HUES6 (cell line): Measurements from ENCODE around the gene GFOD2.
A peak's percentile ranks its signal among the peaks of the same experiment; 100 is the strongest.

Experiments used
- H3K27ac ChIP-seq: 2 replicates; pipeline ENCODE4 v1.7.0; 2013; ENCODE audit warnings: low read depth, mild to moderate bottlenecking, low read length, inconsistent platforms
- H3K27me3 ChIP-seq: 2 replicates; pipeline ENCODE4 v1.6.1; 2013; ENCODE audit warnings: low read length; ENCODE audit not compliant: control insufficient read depth, insufficient read depth
- H3K36me3 ChIP-seq: 2 replicates; pipeline ENCODE4 v1.6.1; 2013; ENCODE audit warnings: low read length; ENCODE audit not compliant: control insufficient read depth, insufficient read depth
- H3K4me1 ChIP-seq: 2 replicates; pipeline ENCODE4 v1.6.1; 2013; ENCODE audit warnings: low read length; ENCODE audit not compliant: control insufficient read depth, insufficient read depth
- H3K4me3 ChIP-seq: 2 replicates; pipeline ENCODE4 v1.5.1; 2013; ENCODE audit warnings: low read depth, low read length
- H3K9ac ChIP-seq: one replicate; pipeline ENCODE4 v1.6.1; 2013; ENCODE audit warnings: mild to moderate bottlenecking, low read length
- H3K9me3 ChIP-seq: 2 replicates; pipeline ENCODE4 v1.6.1; 2013; ENCODE audit warnings: low read depth, low read length; ENCODE audit not compliant: control insufficient read depth, insufficient read depth

Gene GFOD2

DNA sequence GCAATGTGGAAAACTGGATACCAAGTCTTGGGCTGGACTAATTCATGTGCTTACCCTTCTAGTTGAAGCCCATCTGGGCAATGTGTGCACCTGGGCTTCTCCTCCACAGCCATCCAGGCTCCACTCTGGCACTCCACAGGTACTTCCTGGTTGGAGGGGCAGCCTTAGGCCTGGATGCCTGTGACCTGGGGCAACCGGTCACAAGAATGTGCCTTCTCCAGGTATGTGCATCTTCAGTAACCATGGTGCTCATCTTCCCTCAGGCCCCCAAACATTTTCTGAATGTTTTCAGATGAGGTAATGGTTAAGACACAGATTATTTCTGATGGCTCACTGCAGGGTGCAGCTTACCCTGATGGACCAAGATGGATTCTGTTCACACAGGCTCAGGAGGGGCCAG lies 41.4 kb downstream of the GFOD2 start:
- peak overlapping the region; percentile 22 for H3K9ac ChIP-seq
- no peaks in the 10 kb centered on the region for H3K27me3 ChIP-seq
- H3K36me3 ChIP-seq = peaks cover 16% of the 10 kb centered on the region; the same call in 1 of the 2 replicates
- H3K4me3 ChIP-seq = no peak overlapping the region
- no peaks in the 10 kb centered on the region for H3K9me3 ChIP-seq
- peak overlapping the region; percentile 49; the same call in 1 of the 2 replicates for H3K27ac ChIP-seq
- H3K4me1 ChIP-seq = no peaks in the 10 kb centered on the region; the same call in 1 of the 2 replicates

GRCh38 chr16:67676939-67677338 lies 42.2 kb downstream of the GFOD2 start:
- no peaks in the 10 kb centered on the region for H3K27me3 ChIP-seq
- H3K4me1 ChIP-seq = no peaks in the 10 kb centered on the region; the same call in 1 of the 2 replicates
- no peak overlapping the region for H3K27ac ChIP-seq

DNA sequence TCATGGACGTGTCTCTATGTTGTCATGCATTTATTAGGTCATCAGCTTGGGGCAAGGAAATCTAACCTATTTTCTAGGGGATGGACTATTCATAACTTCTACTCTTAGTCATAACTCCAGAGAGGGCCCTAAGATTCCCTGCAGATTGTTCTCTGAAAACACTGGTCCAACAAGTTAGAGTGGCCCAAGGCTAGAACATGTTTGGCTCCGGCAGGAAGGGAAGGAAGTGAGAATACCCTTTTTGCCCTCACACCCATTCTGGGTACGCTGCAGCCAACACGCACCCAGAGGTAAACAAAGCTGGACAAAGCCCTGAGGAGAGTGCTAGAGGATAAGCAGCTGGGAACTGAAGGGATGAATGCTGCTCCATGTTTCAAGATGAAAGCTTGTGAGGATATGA lies 42.6 kb downstream of the GFOD2 start:
- H3K4me1 ChIP-seq = no peaks in the 10 kb centered on the region; the same call in 1 of the 2 replicates
- H3K27ac ChIP-seq = no peak overlapping the region
- H3K9me3 ChIP-seq = no peaks in the 10 kb centered on the region
- H3K36me3 ChIP-seq = peaks cover 16% of the 10 kb centered on the region; the same call in 1 of the 2 replicates
- no peak overlapping the region for H3K9ac ChIP-seq
- H3K27me3 ChIP-seq = no peaks in the 10 kb centered on the region
- H3K4me3 ChIP-seq = no peak overlapping the region

More at GRCh38 chr16:67676939-67677338, 42.2 kb downstream of the GFOD2 start:
- Histone ChIP-seq H3K4me3 (no peak overlapping the region), H3K9ac (no peak overlapping the region), H3K9me3 (no peaks in the 10 kb centered on the region), H3K36me3 (peaks cover 16% of the 10 kb centered on the region; the same call in 1 of the 2 replicates)

DNA sequence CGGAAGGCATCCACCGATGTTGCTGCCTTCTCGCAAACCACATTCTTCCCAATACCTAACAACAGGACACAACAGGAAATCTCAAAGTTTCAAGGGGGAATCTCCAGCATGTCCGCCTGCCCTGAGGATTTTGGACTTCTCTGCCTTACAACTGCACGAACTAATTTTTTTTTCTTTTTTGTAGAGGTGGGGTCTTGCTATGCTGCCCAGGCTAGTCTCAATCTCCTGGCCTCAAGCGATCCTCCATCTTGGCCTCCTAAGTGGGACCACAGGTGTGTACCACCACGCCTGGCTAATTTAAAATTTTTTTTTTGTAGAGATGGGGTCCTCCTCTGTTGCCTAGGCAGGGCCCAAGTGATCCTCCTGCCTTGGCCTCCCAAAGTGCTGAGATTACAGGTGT lies 43.1 kb downstream of the GFOD2 start:
- Histone ChIP-seq H3K4me1 (no peaks in the 10 kb centered on the region; the same call in 1 of the 2 replicates), H3K27me3 (no peaks in the 10 kb centered on the region), H3K9me3 (no peaks in the 10 kb centered on the region), H3K9ac (no peak overlapping the region), H3K27ac (no peak overlapping the region), H3K4me3 (no peak overlapping the region), H3K36me3 (peaks cover 14% of the 10 kb centered on the region; the same call in 1 of the 2 replicates)

- Histone ChIP-seq H3K27ac (no peak overlapping the region), H3K4me3 (no peak overlapping the region)
These were observed 43.6 kb downstream of the GFOD2 start for GRCh38 chr16:67675579-67675935.

GRCh38 chr16:67674851-67675578 lies 44.1 kb downstream of the GFOD2 start:
- H3K9ac ChIP-seq = no peak overlapping the region
- H3K4me3 ChIP-seq = no peak overlapping the region
- H3K27ac ChIP-seq = no peak overlapping the region
- H3K36me3 ChIP-seq = peaks cover 11% of the 10 kb centered on the region; the same call in 1 of the 2 replicates
- no peaks in the 10 kb centered on the region for H3K27me3 ChIP-seq
- H3K4me1 ChIP-seq = no peaks in the 10 kb centered on the region; the same call in 1 of the 2 replicates
- no peaks in the 10 kb centered on the region for H3K9me3 ChIP-seq

More at GRCh38 chr16:67675579-67675935, 43.6 kb downstream of the GFOD2 start:
- no peak overlapping the region for H3K9ac ChIP-seq
- no peaks in the 10 kb centered on the region for H3K27me3 ChIP-seq
- no peaks in the 10 kb centered on the region for H3K9me3 ChIP-seq
- no peaks in the 10 kb centered on the region; the same call in 1 of the 2 replicates for H3K4me1 ChIP-seq
- H3K36me3 ChIP-seq = peaks cover 11% of the 10 kb centered on the region; the same call in 1 of the 2 replicates

- no peak overlapping the region; the same call in 1 of the 2 replicates for H3K27ac ChIP-seq
- H3K9me3 ChIP-seq = no peaks in the 10 kb centered on the region
- H3K27me3 ChIP-seq = no peaks in the 10 kb centered on the region
- H3K9ac ChIP-seq = no peak overlapping the region
- H3K4me1 ChIP-seq = no peaks in the 10 kb centered on the region; the same call in 1 of the 2 replicates
- no peak overlapping the region for H3K4me3 ChIP-seq
- peaks cover 11% of the 10 kb centered on the region; the same call in 1 of the 2 replicates for H3K36me3 ChIP-seq
These were observed 45.2 kb downstream of the GFOD2 start for GRCh38 chr16:67673712-67674580.

DNA sequence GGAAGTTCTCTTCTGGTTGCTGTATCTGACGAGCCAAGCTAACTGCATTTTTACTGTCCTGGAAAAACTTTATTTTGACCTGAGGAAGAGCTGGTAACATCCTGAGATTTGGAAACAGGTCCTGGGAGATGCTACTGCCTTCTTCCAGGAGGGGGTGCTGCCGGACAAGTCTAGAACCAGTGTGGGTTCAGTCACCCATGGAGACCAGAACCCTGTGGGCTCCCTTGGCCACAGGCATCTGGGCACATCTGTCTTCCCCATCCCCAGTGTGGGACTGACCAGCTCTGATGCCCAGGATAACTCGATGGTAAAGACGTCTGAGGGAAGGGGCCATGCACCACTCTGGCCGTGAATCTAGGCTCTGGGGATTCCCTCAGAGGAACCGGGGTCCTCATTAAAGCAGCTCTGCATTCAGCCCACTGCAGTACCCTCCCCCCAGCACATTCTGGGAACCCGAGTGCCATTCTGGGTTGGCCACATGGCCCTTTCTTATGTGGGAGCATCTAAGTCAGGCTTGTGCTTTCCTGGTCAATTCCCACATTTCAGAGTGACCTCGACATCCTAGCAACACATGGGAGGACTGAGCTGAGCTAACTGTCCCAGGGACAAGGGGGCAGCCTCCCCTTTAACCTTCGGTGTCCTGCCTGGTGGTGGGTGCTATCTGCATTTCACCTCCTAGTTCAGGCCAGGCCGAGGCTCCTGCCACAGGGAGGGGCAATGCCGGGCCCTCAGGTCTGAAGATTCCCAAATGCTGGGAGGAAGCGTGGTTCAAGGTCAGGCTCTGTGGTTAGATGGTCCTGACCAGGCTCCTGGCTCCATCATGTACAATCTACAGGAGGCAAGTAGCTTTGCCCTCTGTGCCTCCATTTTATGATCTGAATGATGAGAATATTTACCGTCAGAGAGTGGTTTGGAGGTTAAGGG lies 46.1 kb downstream of the GFOD2 start:
- Histone ChIP-seq H3K9me3 (no peaks in the 10 kb centered on the region), H3K9ac (no peak overlapping the region)

DNA sequence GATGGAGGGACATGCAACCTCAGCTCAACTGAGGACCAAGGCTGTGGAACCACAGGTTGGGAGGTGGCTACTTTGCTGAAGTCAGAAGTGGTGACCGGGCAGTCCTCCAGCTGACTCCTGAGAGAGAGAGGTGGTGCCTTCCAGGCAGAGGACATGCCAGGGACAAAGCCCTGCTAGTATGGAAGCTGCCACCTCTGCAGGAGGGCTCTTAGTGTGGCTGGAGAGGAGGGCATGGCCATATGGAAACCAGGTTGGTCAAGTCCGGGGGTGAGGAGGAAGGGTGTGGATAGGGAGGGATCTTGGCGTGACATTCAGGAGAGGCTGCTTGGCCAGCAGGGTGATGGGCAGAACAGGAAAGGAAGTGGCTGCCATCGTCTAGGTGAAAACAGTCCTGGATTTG lies 46.8 kb downstream of the GFOD2 start:
- Histone ChIP-seq H3K36me3 (peaks cover 11% of the 10 kb centered on the region; the same call in 1 of the 2 replicates), H3K4me1 (peaks cover 9% of the 10 kb centered on the region), H3K9me3 (no peaks in the 10 kb centered on the region), H3K27ac (no peak overlapping the region), H3K9ac (no peak overlapping the region), H3K4me3 (no peak overlapping the region), H3K27me3 (no peaks in the 10 kb centered on the region)

More for the DNA sequence above, 46.1 kb downstream of the GFOD2 start:
- H3K27me3 ChIP-seq = no peaks in the 10 kb centered on the region
- no peak overlapping the region for H3K4me3 ChIP-seq
- no peak overlapping the region; the same call in 1 of the 2 replicates for H3K27ac ChIP-seq
- H3K4me1 ChIP-seq = peaks cover 3% of the 10 kb centered on the region; the same call in 1 of the 2 replicates
- H3K36me3 ChIP-seq = peaks cover 11% of the 10 kb centered on the region; the same call in 1 of the 2 replicates

DNA sequence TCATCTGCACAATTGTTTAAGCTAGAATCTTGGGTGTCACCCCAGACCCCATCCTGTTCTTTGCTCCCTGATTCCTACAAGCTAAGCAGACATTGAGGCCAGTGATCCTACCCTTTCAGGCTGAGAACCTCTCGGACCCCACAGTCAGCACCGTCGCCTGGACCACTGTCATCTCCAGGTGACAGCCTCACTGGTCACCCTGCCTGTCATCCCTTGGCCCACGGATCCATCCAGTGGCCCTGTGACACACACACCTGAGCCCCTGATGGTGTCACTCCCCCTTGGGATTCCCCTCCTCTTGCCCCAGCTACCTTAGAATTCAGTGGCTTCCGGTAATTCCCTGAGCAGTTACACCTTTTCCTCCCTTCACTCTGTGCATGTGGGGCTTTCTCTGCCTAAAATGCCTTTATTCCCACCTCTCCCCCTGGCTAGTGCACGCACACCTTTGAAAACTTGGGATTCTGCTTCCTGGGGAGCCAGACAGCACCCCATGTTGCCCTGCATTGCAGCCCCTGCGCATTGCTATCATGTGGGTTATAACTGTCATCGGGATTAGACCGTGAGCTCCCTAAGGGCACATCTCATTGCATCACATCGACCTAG lies 49.5 kb downstream of the GFOD2 start:
- peaks cover 16% of the 10 kb centered on the region for H3K4me1 ChIP-seq
- no peaks in the 10 kb centered on the region for H3K36me3 ChIP-seq
- H3K4me3 ChIP-seq = no peak overlapping the region
- H3K9me3 ChIP-seq = no peaks in the 10 kb centered on the region
- H3K9ac ChIP-seq = no peak overlapping the region
- H3K27me3 ChIP-seq = peaks cover 5% of the 10 kb centered on the region
- no peak overlapping the region for H3K27ac ChIP-seq
